Measurements from ENCODE around the gene BMAL2.

DNA sequence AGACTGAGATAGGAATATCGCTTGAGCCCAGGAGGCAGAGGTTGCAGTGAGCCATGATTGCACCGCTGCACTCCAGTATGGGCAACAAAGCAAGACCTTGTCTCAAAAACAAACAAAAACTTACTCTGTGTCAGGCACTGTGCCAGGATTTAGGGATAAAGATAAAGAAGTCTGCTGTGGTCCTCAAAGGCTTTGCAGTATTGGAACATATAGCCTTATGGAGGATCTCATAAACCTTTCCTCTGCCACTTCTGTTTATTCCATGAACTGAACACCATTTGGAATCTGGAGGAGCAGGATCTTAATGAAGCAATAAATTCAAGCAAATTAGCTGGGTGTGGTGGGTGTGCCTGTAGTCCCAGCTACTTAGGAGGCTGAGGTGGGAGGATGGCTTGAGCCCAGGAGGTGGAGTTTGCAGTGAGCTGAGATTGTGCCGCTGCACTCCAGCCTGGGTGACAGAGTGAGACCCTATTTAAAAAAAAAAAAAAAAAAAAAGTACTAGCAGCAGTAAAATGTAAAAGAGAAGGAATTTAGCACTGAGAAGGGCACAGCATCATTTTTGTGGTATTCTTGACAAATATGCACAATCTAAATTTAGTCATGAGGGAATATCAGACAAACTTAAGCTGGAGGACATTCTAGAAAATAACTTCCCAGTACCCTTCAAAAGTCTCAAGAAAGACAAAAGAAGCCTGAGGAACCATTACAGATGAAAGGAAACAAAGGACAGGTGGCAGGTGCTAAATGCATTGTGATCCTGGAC lies 27.1 kb downstream of the BMAL2 start:
- TF ChIP-seq, protein P1, sequence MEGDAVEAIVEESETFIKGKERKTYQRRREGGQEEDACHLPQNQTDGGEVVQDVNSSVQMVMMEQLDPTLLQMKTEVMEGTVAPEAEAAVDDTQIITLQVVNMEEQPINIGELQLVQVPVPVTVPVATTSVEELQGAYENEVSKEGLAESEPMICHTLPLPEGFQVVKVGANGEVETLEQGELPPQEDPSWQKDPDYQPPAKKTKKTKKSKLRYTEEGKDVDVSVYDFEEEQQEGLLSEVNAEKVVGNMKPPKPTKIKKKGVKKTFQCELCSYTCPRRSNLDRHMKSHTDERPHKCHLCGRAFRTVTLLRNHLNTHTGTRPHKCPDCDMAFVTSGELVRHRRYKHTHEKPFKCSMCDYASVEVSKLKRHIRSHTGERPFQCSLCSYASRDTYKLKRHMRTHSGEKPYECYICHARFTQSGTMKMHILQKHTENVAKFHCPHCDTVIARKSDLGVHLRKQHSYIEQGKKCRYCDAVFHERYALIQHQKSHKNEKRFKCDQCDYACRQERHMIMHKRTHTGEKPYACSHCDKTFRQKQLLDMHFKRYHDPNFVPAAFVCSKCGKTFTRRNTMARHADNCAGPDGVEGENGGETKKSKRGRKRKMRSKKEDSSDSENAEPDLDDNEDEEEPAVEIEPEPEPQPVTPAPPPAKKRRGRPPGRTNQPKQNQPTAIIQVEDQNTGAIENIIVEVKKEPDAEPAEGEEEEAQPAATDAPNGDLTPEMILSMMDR (IDR thresholded peaks at IDR 0.05): no peak
- no peak for TF ChIP-seq POLR2A (IDR thresholded peaks at IDR 0.05)
- no peak for TF ChIP-seq EP300 (IDR thresholded peaks at IDR 0.05)
- no peak for TF ChIP-seq POLR2AphosphoS5 (IDR thresholded peaks at IDR 0.05)

All from suprapubic skin (tissue), 4 donors.